NCI-H1436 (cell line): ENCODE measurements around the gene CBFA2T3.

Source experiments
- DNase-seq: peaks from one replicate; lab custom pipeline; 2025; lab: John Stamatoyannopoulos, UW

Gene CBFA2T3

DNA sequence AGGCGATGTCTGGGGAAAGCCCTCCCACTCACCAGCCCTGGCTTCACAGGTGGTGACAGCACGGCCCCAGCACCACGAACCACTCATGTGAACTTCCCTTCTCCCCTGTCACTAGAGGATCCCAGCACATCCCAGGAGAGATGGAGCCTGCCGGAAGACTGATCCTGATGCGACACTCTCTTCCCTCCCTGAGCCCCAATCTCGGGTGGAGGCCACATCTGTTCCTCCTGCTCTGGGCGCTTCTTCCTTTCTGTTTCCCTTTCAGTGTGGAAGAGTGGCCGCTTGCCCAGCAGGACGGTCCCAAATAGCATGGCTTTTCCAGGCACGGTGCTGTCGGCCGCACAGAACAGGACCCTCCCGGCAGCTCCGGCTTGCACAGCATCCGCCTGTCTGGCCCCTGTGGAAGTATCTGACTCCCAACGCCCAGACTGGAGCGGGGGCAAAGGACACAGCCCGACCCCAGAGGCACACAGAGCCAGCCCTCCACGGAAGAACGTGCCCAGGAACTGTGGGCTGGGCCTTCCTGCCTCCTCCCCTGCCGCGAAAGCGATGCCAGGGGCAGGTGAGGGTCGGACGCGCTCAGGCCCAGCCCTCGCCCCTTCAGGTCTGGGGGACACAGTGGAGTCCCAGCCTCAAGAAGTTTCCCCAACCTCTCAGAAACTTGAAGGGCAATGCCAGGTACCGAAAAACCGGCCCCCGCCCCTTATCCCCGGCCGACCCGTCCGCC lies 37.6 kb downstream of the CBFA2T3 start:
- no peak for DNase-seq

DNA sequence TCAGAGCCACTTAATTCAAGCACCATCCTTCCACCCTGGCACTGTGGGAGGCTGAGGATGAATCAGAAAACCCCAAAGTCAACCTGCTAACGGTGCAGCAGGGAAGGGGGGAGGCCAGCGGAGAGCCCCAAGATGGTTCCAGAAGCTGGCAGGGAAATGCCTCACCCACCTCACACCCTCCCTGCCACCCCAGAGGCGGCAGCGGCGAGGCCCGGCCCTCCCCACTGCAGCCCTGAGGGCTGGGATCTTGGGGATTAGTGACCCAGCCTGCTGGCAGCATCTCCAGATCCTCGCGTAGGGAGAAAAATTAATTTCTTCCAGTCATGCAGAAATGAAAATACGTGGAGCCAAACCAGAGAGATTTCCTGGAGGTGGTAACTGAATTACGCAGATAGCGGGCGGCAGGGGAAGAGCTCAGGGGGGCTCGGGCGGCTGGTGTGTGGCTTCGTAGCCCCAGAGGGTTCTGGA lies 38.2 kb downstream of the CBFA2T3 start:
- DNase-seq, result no peak

DNA sequence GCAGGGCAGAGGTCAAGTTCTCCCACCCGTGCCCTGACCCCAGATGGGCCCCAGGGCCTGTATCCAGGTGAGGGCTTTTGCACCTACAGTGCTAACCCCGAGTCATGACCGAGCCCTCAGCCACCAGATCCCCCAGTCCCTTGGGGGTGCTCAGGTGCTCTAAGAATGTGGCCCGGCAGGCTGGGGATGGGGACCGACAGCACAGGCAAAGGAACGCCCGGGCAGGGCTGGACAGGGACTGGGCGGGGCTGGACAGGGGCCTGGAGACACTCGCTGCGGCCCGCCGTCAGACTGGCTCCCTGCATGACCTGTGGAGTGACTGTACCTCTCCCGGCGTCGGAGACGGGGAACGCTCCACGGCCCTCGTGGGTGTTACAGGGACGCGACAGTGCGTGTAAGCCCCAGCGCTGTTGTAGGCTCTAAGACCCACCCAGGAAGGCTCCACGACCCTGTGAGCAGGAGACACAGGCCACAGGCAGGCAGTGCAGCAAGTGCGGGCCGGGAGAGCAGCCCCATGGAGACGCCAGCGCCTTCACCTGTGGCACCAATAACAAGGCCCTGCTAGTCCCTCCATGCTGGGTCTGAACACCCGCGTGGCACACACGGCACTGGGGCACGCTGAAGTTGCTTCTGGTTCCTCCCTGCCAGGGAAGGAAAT lies 38.8 kb downstream of the CBFA2T3 start:
- DNase-seq, result no peak

DNA sequence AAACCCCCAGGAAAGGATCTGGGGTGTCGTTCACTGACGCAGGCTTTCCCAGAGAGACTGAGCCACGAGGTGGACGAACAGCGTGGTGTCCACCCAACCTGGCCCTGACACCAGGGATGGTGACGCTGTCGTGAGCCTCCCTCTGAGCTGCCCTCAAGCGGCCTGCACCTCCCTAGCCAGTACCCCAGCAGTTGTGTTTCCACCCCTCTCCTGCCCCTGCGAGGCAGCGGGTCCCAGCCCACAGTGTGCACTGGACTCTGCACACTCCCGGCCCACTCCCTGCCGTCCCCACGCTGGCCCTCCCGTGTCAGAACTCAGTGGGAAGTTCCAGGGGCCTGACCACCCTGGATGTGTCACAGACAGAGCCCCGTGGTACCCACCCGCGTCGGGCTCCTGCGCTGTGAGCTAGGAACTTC lies 39.8 kb downstream of the CBFA2T3 start:
- no peak for DNase-seq

DNA sequence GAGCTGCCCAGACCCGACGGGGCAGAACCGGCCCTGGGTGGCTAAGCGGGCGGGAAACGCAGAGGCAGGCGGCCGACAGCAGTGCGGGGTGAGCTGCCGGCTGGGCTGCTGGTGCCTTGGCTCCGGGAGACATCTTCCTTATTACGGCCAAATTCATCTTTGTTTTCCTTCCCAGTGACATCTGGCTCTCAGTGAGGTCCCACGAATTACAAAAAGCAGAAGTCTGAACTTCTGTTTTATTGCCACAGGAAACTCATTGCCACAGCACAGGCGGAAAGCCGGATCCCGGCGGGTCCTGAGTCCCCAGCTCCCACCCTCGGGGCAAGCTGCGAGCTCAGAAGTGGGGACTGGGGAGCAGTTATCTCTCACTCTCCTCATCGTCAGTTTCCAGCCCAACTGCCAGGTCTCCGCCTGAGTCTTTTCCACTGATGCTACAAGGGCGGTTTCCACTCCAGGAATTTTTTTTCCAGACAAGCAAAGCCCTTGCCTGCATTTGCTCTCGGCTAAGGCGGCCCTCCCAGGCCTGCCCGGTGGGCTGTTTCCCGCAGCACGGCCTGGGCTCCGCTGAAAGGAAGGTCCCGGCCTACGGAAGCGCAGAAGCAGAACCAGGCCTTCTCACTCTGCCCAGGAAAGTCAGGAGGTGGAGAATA lies 40.3 kb downstream of the CBFA2T3 start:
- DNase-seq, result no peak

DNA sequence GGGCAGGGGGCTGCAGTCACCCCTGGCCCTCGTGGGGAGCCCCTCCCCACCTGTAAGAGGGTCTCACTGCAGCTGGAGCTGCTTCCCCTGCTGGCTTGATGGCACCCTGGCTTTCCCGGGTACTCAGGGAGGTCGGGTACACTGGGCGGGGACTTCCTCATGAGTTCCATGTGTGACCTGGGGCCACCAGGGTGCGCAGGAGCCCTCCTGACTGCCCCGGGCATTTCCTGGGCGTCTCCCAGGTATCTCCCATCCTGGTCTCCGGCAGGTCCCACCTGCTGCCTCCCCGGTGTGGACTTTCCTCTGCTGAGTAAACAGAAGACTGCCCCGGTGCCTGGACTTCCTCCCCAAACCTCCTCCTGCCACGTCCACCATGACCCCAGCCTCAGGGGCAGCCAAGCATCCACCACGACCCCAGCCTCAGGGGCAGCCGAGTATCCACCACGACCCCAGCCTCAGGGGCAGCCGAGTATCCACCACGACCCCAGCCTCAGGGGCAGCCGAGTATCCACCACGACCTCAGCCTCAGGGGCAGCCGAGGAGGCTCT lies 40.9 kb downstream of the CBFA2T3 start:
- DNase-seq, result no peak

DNA sequence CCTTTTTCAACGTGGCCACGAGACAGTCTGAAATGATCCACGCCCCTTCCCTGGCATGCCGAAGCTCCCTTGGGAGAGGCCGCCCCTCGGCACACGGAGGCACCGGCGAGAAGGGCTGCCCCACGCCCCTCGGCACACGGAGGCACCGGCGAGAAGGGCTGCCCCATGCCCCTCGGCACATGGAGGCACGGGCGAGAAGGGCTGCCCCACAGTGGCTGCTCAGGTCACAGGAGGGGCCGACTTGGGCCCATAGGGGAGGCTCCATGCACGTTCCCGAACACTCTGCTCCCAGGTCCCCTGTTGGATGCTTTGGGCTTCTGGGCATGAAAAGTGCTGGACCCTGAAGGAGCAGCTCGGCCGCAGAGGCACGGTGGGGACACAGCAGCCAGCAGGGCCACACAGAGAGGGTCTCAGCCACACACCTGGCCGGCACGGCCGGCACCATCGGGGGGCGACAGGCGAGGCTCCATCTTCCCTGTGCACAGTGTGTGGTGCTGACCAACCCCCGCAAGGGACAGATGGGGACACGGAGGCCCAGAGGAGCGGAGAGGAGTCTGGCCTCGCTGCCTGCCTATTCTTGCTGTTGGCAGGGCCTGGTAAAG lies 42.8 kb downstream of the CBFA2T3 start:
- DNase-seq, result no peak

DNA sequence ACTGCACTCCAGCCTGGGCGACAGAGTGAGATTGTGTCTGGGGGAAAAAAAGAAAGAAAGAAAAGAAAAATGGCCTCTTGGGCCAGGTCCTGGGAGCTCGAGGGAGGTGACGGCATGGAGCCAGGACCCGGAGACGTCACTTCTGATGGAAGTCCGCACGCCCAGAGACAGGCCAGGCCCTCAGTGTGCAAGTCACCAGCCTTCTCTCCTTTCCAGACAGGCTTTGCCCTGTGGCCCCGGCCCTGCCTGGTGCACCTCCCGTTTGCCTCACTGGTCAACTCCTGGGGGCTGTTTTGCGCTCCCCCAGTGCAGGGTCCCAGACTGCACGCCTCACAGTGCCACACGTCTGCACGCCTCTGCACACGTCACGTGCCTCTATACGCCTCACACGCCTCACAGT lies 44.1 kb downstream of the CBFA2T3 start:
- no peak for DNase-seq

DNA sequence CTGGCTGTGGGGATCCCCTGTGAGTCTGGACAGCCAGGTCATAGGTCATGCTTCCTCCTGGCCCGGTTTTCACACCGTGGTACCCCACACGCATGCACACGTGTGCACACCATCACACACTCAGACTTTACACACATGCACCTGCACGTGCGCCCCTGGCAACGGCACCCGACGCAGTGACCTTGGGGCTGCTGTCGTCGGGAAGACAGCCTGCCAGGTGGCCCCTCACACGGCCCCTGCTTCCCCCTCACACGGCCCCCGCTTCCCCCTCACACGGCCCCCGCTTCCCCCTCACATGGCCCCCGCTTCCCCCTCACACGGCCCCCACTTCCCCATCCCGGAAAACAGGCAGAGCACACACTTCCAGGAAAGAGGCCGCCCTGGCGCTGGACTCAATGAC lies 45.1 kb downstream of the CBFA2T3 start:
- DNase-seq, result no peak

DNA sequence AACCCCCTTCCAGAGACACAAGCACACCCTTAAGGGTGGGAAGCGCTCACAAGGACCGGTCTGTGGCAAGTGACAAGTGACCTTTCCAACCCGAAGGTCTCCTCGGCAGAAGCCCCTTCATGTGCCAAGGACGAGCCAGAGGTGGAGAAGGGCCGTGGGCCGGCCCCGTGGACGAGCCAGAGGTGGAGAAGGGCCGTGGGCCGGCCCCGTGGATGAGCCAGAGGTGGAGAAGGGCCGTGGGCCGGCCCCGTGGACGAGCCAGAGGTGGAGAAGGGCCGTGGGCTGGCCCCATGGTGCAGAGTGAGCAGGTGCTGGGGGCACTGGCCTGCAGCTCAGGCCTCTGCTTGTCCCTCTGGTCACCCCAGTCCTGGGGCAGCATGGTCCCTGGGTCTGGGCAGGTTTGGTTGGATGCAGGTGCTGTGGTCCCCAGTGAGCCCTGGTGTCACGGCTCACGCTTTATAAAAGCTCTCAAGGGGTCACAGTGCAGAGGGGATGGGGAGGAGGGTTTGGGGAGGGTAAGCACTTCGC lies 45.6 kb downstream of the CBFA2T3 start:
- DNase-seq, result no peak

DNA sequence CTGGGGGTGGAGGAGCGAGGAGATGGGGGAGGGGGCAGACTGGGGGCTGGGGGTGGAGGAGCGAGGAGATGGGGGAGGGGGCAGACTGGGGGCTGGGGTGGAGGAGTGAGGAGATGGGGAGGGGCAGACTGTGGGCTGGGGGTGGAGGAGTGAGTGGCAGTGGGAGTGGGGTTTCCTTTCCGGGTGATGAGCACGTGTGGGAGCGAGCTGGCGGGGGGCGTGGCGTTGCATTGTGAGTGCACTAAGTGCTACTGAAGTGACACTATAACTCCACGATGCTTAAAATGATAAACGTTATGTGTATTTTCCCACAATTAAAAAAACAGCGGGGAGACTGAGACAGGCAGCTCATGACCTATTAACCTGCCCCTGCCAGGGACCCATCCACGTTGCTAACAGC lies 46.3 kb downstream of the CBFA2T3 start:
- no peak for DNase-seq

DNA sequence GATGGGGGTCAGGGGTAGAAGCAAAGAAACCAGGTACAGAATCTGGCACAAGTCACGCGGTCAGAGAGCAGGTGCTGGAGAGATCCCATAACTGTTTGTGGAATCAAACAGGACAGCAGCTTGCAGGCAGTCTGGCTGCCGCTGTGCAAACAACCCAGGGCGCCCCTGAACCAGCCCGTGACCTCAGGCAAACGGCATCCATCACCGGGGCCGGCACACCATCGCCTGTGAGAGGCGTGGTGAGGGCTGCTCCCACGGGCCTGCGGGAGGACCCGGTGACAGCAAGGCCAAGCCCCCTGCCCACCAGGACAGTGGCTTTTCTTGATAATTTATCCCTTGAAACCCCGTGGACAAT lies 47.9 kb downstream of the CBFA2T3 start:
- DNase-seq, result no peak

DNA sequence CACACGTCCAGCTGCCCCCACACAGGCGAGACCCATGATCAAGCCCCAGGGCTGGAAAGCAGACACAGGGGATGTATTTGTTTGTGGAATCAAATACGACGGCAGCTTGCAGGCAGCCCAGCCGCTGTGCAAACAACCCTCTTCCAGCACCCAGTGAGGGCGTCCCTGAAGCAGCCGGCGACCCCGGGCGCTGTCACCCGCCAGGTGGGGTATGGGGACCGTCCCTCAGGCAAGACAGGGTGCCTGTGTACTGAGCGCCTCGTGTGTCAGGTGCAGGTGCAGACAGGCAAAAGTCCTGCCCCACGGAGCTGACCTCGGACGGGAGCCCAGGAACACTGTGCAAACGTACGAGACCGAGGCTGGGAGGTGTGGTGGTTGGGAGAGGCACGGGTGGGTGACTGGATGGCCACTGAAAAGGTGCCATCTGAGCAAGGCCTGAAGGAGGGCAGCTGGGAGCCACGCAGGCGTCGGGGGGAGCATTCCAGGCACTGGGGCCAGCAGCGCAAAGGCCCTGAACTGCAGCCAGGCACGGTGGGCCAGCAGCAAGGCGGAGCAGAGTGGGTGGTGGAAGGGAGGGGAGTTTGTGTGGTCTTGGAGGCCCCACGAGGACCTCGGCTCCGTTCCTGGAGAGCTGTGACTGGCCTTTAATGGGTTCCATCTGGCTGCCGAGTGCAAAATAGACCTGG lies 48.5 kb downstream of the CBFA2T3 start:
- DNase-seq, result no peak

DNA sequence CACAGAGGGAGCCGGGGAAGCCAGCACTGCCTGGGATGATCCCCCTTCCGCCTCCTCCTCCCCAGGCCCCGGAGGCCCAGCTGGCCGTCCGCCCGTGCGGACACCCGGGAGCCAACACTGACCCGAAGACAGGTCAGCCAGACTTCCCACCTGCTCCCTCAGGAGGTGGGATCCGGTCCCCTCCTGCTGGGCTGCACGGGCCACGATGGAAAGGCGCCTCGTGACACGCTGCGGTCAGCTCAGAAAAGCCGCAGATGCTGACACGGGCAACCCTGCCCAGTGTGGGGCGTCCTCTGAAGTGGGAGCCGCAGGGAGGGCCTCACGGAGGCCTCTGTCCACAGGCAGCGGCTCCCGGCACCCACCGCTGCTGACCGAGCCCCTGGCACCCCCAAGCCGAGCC lies 49.3 kb downstream of the CBFA2T3 start:
- DNase-seq, result no peak

DNA sequence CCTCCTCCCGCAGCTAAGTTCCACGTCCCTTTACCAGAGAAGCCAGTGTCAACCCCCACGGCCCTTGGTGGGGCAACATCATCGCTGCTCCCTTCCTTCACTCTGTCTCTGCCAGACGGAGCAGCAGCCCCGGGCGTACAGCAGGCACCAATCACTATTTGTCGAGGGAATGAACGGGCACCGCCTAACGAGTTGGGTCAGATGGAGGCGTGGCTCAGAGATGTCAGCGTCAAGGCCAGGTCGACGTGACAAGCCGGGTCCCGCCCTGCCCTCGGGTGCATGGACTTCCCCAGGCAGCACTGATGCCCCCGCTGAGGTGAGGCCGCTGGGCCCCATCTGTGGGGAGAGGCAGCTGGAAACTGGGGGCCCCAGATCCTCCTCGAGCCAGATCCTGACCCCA lies 50.0 kb downstream of the CBFA2T3 start:
- no peak for DNase-seq

DNA sequence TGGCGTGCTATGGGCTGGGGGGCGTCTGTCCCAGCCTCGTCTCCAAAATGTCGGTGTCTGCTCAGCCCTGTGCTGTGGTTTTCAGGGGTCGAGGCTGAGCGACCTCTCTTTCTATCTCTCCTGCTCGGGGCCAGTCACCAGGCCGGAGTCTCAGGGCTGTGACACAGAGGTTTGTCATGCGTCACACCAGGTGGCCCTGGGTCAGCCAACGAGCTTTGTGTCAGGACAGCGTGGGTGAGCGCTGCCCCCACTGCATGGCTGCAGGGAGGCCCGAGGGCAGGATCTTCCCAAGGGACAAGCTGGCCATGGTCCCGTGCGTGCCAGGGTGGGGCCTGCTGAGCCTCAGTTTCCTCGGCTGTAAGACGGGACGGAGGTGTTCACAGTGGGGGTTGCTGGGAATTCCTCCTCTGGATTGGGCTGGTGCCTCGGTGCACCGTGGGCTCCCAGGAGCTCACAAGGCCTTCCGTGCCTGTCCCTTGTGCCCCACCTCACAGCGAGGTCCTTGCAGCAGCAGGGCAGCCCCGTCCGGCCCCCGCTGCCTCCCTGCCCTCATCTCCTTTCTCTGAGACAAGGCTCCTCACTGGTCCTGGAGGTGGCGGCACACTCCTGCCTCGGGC lies 50.5 kb downstream of the CBFA2T3 start:
- no peak for DNase-seq

DNA sequence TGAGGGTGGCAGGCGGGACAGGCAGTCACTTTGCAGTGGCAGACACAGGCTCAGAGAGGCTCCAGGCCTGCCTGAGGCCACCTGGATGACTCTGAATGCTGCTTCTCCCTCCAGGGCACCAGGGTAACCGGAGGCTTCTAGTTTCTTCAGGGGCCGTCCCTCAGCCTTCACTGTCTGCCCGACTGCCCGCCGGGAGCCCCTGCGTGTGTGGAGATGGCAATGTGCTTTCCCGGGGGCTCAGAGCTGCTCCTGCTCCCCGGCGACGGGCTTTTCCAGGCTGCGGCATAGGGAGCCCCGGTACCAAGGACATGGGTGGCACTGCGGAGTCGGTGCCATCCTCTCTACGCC lies 51.5 kb downstream of the CBFA2T3 start:
- DNase-seq, result no peak

DNA sequence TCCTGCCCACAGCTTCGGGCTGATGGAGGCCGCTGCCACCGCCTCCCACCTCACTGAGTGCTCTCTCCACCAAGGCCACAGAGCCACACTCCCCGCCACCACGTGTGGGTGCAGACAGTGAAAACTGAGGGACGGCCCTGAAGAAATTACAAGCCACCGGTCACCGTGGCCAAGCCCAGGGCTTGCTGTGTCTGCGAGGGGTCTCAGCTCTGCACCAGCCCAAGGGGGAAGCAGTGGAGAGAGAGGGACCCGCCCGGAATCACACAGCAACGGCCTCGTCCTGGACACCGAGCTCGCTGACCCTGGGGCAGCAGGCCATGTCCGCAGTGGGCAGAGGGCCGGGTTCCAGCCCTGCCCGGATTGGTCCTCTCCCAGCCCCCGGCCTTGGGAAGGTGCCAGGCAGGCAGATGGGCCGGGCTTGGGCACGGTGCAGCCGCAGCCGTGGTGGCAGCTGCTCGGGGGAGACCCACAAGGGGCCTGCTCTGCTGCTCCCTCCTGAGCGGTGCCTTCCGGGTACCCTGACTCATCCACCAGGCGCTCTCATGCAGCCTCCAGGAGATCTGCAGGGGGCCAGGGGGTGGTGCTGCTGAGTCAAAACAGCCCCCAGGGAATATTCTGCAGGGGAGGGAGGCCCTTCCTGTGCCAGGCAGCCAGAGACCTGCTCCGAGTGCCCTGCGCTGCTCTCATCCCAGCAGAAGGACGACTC lies 52.0 kb downstream of the CBFA2T3 start:
- DNase-seq, result peak; percentile 91

DNA sequence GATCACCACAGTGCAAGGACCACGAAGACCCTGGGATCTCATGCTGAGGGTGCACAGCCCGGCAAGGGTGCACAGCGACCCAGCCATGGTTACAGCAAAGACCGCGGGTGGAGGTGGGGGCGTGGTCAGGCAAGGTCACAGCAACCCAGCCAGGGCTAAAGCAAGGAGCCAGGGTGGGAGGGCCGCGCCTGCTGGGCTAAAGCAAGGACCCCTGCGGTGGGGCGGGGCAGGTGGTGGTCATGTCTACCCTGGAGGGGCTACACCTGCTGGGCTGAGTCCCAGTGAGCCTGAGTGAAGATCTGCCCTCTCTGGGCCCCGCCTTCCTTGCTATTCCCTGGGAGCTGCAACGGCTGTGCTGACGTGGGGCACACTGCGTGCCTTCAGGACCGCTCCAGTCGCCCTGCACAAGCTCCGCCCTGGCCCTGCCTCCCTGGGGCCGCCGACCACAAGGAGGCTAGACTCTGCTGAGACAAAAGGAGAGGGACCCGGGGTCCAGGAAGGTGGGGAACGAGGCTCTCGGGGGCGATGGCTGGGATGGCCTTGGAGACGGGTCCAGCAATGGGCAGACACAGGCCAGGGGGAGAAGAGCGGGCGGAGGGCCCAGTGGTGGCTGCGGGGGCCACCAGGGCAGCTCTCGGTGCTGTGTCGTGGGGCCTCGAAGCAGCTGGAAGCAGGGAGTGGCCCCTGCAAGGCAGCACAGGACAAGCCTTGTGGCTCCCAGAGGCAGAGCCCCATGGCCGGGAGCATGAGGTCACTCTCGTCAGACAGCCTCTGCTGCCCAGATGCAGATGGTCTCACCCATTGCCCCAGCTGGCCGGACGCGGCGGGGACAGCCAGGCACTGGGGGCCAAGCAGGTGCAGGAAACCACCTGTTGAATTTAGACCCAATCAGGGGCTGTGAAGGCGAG lies 52.8 kb downstream of the CBFA2T3 start:
- DNase-seq, result no peak

DNA sequence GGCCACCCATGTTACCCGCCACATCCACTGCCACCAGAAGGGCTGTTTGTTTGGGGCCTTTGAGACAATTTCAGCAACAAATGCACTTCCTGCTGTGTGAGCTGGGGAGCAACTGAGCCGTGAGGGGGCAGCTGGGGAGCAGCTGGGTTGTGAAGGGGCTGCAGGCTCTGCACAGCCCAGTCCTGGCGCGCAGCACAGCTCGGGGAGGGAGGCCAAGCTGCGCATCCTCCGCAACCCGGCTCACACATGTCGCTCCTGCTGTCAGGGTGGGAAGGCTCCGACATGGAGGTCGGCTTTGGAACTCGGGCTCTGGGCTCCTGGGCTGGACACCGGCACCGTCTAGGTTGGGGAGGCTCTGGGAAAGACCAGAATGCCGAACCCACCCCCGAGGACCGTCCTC lies 53.6 kb downstream of the CBFA2T3 start:
- DNase-seq, result no peak
